ENCODE results near the gene RNF128.

Gene RNF128

GRCh38 chrX:106726485-106727437 lies at the start of gene RNF128:
RNF128 (plus strand) TSS chrX:106726701; CDS start chrX:106726914, 213 bp downstream.
- DNase-seq (ENCODE audit: low read depth): no peak

GRCh38 chrX:106680716-106681115 lies 45.8 kb upstream of the RNF128 start:
- DNase-seq (ENCODE audit: low read depth): no peak

DNA sequence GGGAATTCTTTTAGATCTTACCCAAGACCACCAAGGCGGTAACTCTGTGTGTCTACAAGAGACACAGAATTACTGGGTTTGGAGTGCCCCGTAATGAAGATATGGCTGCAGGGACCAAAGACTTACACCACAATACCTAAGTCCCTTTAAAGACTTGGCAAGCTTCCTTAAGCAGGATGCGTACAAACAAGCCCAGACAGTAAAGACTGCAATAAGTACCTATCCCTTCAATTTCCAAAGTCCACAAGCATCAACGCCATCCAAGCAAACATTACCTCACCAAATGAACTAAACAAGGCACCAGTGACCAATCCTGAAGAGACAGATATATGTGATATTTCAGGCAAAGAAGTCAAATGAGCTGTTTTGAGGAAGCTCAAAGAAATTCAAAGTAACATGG lies 42.3 kb upstream of the RNF128 start:
- DNase-seq (ENCODE audit: low read depth): no peak

DNA sequence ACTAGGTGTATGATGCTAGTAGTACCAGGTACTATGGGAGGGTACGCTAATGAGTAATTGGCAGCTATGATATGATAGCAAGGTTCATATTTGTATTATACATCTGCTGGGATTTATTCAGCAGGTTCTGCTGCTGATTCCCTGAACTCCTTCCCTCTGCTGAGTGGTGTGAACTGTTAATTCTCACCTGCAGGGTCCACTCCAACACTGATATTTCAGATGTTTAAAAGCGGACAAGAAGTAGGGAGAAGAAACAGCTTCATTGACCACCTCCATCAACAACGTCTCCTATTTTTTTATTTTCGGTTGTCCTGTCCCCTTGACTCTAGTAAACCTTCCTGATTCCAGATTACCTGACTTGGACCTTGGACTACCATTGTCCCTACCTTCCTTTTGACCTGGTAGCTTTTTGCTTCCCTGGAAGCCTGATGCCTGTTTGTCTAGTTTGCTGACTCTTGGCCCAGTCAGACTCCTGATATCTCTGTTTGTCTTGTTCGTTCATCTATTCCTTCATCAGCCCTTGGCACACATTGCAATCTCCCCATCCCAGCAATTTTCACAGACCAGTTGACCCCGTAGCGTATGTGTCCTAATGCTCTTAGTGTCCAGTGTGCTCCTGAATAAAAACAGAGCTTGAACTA lies 34.0 kb upstream of the RNF128 start:
- no peak for DNase-seq (ENCODE audit: low read depth)

DNA sequence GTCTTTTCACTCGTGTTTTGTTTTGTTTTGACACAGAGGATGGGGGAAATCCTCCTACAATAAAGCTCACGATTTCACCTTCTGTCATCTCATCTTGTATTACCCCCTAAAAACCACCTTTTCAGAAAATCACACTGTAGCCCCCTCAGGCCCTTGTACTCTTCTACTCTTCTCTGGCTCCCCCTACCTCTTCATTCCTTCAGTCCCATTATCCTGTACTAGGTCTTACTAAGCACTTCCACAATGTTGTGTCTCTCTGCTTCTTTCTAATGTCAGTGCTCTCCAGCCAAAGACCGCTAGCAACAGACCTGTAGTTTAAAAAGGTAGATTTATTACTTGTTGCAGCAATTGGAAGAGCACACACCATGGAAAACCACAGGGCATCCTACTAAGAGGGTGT lies 30.0 kb upstream of the RNF128 start:
- no peak for DNase-seq (ENCODE audit: low read depth)

- no peak for DNase-seq (ENCODE audit: low read depth)
Measured at GRCh38 chrX:106698693-106699092, 27.8 kb upstream of the RNF128 start.

- no peak for DNase-seq (ENCODE audit: low read depth)
Measured at GRCh38 chrX:106702636-106703035, 23.9 kb upstream of the RNF128 start.

GRCh38 chrX:106706466-106706865 lies 20.0 kb upstream of the RNF128 start:
- no peak for DNase-seq (ENCODE audit: low read depth)

GRCh38 chrX:106707771-106708454 lies 18.6 kb upstream of the RNF128 start:
- no peak for DNase-seq (ENCODE audit: low read depth)

GRCh38 chrX:106710771-106711170 lies 15.7 kb upstream of the RNF128 start:
- DNase-seq (ENCODE audit: low read depth): no peak

DNA sequence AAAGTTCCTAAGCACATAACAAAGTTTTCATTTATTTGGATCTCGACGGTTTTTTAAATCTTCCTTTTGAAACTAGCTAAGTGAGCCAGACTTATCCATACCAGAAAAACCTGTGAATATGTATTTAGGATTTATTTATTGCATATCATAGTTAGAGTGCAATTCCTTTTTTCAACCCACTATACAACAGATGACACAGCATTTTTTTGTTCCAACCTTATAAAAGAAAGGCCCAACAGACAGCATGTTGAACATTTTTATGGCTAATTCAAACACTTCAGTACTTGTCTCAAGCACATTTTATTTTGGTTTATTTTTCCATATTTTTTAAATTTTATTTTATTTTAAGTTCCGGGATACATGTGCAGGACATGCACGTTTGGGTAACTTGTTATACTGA lies 15.1 kb upstream of the RNF128 start:
- no peak for DNase-seq (ENCODE audit: low read depth)

- DNase-seq (ENCODE audit: low read depth): no peak
Measured at GRCh38 chrX:106716004-106716403, 10.5 kb upstream of the RNF128 start.

DNA sequence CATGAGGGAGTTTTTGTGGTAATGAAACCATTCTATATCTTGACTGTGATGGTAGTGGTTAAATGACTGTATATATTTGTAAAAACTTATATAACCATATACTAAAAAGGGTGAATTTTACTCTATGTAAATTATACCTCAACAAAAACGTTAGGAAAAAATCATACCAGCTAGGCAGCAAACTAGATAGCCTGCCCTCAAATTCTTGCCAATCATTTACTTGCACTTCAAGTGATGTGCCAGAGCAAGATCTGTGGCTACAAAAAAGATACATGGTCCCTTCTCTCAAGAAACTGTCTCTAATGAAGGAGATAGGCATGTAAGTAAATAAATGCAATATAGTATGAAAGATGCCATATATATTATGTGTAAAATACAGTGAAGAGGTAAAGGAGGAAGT lies 10.0 kb upstream of the RNF128 start:
- DNase-seq (ENCODE audit: low read depth): no peak

DNA sequence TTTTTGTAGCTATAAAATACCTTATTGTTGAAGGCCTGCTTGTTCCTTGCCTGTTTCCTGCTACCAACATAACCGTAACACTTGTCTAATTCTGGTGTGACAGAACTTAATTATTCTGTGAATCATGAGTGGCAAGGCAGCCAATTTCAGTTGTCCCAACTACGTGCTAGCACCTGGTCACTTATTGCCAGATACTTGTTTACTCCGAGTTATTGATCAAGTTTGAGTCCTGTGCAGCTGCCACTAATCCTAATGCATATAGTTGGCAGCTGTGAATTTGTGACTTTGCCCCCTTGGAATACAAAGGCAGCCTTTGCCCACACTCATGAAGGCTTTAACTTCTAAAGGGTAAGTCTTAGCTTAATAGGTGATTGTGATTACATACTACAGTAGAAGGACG lies 7.8 kb upstream of the RNF128 start:
- no peak for DNase-seq (ENCODE audit: low read depth)

- no peak for DNase-seq (ENCODE audit: low read depth)
Measured at GRCh38 chrX:106725931-106726330, 570 bp upstream of the RNF128 start.

- no peak for DNase-seq (ENCODE audit: low read depth)
Measured at GRCh38 chrX:106728337-106728736, 1.8 kb downstream of the RNF128 start.

DNA sequence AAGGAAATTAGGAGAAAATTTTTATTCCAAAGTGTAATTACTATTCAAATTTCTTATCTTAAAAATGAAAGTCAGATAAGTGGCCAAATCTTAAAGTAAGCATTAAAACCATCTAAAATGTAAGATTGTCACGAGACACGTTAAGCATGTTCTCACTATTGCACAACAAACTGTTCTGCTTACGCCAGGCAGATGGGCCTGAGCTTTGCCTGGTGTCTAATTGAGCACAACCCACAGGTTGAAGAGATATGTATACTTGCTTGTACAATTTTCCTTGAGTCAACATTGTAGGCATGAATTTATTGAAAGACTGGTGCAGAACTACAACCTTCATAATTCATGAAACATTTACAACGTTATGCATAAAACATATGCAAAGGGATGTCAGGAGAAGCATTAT lies 3.9 kb downstream of the RNF128 start:
- no peak for DNase-seq (ENCODE audit: low read depth)

GRCh38 chrX:106731590-106731989 lies 5.1 kb downstream of the RNF128 start:
- no peak for DNase-seq (ENCODE audit: low read depth)

- DNase-seq (ENCODE audit: low read depth): no peak
Measured at GRCh38 chrX:106734827-106735226, 8.3 kb downstream of the RNF128 start.

DNA sequence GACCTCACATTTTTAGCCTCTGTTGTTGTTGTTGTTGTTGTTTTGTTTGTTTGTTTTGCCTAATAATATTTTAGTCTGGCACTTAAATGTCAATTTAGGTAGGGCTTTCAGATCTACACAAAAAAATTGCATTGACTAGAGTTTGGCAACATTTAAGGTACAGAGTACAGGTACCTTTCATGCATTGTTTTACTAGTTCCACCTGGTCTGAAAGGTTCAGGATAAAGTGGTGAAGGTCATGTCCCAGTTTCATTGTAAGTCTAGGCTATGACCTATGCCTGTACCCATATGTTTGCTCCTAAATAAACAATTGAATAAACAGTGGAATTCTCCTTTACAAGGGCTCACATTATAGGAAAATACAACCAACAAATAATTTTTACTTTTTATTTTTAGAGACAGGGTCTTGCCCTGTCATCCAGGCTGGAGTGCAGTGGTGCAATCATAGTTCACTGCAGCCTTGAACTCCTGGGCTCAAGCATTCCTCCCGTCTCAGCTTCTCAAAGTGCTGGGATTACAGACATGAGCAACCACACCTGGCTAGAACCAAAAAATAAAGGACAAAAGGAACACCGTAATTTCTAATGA lies 13.8 kb downstream of the RNF128 start:
- DNase-seq (ENCODE audit: low read depth): no peak

DNA sequence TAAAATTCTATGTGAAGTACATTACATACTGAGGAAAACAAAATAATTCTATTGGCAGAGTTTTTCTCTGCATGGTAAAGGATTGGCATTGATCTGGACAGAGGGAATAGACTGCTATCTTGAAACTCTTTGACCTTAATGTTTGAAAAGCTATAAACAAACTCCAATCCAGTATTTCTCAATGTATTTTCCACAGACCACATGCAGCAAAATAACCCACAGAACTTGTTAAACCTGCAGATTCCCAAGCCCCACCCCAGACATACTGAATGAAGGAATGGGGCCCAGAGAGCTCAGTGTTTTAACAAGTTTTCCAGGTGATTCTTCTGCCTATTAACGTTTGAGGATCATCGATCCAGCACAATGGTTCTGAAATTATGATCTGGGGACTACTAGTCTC lies 15.7 kb downstream of the RNF128 start:
- DNase-seq (ENCODE audit: low read depth): no peak

DNA sequence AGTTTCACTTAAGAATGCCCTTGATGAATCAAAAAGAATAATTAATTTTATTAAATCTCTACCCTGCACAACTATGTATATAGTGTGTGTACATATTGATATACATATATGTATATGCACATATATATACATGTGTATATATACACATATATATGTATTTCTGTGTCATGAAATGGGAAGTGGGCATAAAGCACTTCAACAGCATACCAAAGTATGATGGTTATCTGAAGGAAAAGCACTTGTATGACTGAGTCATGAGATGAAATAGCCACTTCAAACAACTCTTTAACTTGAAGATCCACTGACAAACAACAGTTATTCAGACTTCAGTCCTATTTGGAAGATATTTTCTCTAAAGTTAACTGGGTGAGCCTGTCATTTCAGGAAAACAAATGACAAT lies 16.3 kb downstream of the RNF128 start:
- DNase-seq (ENCODE audit: low read depth): no peak

GRCh38 chrX:106748377-106748776 lies 21.9 kb downstream of the RNF128 start:
- DNase-seq (ENCODE audit: low read depth): no peak
